NT2/D1 (cell line): ENCODE results near the gene TERT.

Experiments used
- DNase-seq: peaks from one replicate; pipeline ENCODE4 v3.0.0-alpha.2; 2011; ENCODE audit warnings: low read depth, low spot score
- H3K27me3 ChIP-seq: 2 replicates; pipeline ENCODE4 v1.6.0; 2011; ENCODE audit warnings: mild to moderate bottlenecking; ENCODE audit not compliant: insufficient read length, insufficient read depth
- H3K36me3 ChIP-seq: 2 replicates; pipeline ENCODE4 v1.6.1; 2011; ENCODE audit warnings: mild to moderate bottlenecking, low read length, mixed read lengths; ENCODE audit not compliant: insufficient read depth, insufficient read length
- H3K4me1 ChIP-seq: 2 replicates; pipeline ENCODE4 v1.5.1; 2011; ENCODE audit not compliant: insufficient read depth, insufficient read length
- H3K4me3 ChIP-seq: 2 replicates; pipeline ENCODE4 v1.5.1; 2011; ENCODE audit warnings: low read depth; ENCODE audit not compliant: insufficient read length
- H3K9ac ChIP-seq: 2 replicates; pipeline ENCODE4 v1.6.0; 2011; ENCODE audit warnings: low read depth; ENCODE audit not compliant: insufficient read length
- H3K9me3 ChIP-seq: 2 replicates; pipeline ENCODE4 v1.5.1; 2011; ENCODE audit warnings: mild to moderate bottlenecking, low read length; ENCODE audit not compliant: insufficient read depth
- SUZ12 ChIP-seq: IDR thresholded peaks from 2 replicates; pipeline ENCODE4 v1.6.1; 2011; ENCODE audit not compliant: insufficient read length, insufficient read depth; ENCODE audit errors: extremely low read depth
- YY1 ChIP-seq: IDR thresholded peaks from 2 replicates; pipeline ENCODE4 v1.6.1; 2011; ENCODE audit not compliant: insufficient read length, insufficient read depth
- ZNF274 ChIP-seq: IDR thresholded peaks from 2 replicates; pipeline ENCODE4 v1.6.1; 2011; ENCODE audit warnings: mild to moderate bottlenecking, low read depth, low read length

TERT gene

DNA sequence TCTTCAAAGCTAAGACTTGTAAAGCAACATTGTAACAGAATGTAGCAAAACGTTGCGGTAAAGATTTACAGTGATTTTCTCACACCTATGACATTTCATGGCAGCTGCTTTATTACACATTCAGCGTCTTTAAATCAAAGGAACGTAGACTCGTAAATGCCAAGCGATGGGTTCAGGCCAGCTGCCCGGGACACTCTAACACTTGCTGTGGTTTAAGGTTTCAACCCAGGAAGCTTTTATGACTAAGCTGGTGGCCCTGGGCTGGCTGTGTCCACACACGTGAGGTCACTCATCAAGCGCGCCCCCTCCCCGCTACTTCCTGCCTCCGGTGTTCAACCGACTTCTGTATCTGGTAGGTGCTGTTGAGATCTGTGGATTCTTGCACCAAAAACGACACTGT lies 67.2 kb downstream of the TERT start:
- DNase-seq: no peak
- H3K27me3 ChIP-seq: no peaks in the 10 kb centered on the region
- TF ChIP-seq ZNF274: no peak
- no peak overlapping the region for H3K9ac ChIP-seq
- no peak overlapping the region for H3K4me3 ChIP-seq
- peaks cover 8% of the 10 kb centered on the region for H3K4me1 ChIP-seq
- H3K9me3 ChIP-seq: no peaks in the 10 kb centered on the region
- no peaks in the 10 kb centered on the region for H3K36me3 ChIP-seq

DNA sequence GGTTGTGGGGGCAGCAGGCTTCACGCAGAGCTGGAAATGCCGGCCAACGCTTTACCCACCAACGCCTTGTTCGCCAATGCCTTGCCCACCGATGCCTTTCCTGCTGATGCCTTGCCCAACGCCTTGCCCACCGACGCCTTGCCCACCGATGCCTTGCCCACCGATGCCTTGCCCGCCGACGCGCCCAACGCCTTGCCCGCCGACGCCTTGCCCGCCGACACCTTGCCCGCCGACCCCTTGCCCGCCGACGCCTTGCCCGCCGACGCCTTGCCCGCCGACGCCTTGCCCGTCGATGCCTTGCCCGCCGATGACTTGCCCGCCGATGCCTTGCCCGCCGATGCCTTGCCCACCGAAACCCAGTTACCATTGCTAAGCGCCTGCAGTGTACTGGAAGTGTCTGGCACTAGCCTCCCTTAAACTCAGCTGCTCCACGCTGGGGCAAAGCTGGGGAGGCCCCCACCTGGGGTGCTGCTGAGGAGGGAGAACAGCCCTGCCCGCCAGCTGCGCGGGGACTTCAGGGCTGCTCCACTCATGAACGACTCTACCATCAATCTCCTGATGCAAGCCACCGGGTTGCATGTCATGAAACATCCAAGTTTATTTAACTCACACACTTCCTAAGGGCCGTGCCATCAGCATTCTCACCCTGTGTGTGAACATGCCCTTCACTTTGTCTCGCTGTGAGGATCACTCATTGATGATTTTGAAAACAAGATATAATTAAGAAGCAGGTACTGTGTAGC lies 67.9 kb downstream of the TERT start:
- no peaks in the 10 kb centered on the region for H3K9me3 ChIP-seq
- no peak overlapping the region for H3K4me3 ChIP-seq
- no peak for DNase-seq
- H3K36me3 ChIP-seq: no peaks in the 10 kb centered on the region
- TF ChIP-seq SUZ12 (no peak), YY1 (no peak), ZNF274 (no peak)
- H3K4me1 ChIP-seq: peaks cover 8% of the 10 kb centered on the region
- no peak overlapping the region for H3K9ac ChIP-seq
- H3K27me3 ChIP-seq: no peaks in the 10 kb centered on the region

DNA sequence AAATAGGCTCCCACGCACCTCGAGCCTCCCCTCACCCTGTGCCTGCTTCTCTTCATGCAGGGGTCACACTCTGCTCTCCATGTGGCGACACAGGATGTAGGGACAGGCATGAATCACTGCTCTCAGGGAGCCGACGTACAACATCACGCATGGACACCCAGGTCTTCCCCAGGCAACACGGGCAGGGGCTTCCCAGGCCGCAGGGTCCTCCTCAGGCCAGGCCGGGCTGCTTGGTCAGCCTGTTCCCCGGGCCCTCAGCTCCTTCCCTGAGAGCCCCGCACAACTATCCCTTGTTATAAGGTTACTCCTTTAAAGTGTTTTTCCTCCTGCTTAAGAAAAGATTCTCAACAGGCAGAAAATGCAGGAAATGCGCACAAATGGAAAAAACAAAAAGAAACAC lies 68.6 kb downstream of the TERT start:
- no peak overlapping the region for H3K4me3 ChIP-seq
- DNase-seq: no peak
- H3K27me3 ChIP-seq: no peaks in the 10 kb centered on the region
- H3K9ac ChIP-seq: no peak overlapping the region
- H3K4me1 ChIP-seq: peaks cover 8% of the 10 kb centered on the region
- no peaks in the 10 kb centered on the region for H3K9me3 ChIP-seq
- no peak for TF ChIP-seq ZNF274
- TF ChIP-seq SUZ12: no peak
- TF ChIP-seq YY1: no peak
- H3K36me3 ChIP-seq: no peaks in the 10 kb centered on the region

DNA sequence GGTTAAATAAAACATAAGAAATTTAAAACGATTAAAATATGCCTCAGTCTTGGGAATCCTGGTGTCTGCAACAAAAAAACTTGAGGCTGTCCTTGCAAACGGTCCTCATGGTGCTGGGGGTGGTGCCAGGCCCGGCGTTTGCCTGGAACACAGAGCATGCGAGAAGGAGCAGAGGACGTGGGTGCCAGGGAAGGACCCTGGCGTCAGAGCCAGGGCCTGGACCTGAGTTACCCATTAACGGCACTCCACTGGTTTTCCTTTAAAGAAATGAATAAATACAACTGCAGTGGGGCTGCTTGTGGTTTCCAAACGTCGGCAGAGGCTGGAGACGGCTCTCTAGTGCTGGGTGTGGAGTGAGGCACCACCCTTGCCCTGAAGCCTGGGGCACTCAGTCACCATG lies 69.8 kb downstream of the TERT start, which contains the start of gene SLC6A18:
Gene SLC6A18 (plus strand): TSS at position 301 of the 400 bp plus-strand sequence. CDS start 97 bp downstream, at position 398.
- Histone ChIP-seq H3K9me3 (no peaks in the 10 kb centered on the region), H3K27me3 (no peaks in the 10 kb centered on the region), H3K4me1 (peaks cover 2% of the 10 kb centered on the region), H3K4me3 (no peak within 1 kb of the TSS), H3K9ac (peak within 1 kb of the TSS; percentile 32), H3K36me3 (no peaks in the 10 kb centered on the region)
- TF ChIP-seq SUZ12: no peak
- no peak for DNase-seq

DNA sequence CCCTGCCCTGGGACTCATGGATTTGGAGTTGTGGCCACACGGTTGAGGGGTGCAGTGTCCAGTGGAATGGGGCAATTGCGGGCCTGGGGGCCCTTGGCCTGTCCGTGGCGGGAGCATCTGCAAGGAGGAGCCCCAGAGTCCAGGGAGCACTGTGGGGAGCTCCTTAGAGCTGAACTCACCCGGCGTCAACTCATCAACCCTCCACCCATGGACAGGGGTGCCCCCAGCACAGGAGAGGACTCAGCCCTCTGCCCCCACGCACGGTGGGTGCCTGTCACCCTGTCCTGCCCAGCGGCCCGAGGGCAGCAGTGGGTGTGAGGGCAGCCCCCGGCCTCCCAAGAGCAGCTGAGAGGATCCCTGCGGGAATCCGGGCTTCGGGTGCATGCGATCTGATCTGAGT lies 70.2 kb downstream of the TERT start:
- no peaks in the 10 kb centered on the region for H3K4me1 ChIP-seq
- TF ChIP-seq ZNF274: no peak
- TF ChIP-seq YY1: no peak
- no peak for TF ChIP-seq SUZ12
- H3K9me3 ChIP-seq: no peaks in the 10 kb centered on the region
- H3K9ac ChIP-seq: no peak overlapping the region
- H3K36me3 ChIP-seq: no peaks in the 10 kb centered on the region
- no peak overlapping the region for H3K4me3 ChIP-seq
- no peaks in the 10 kb centered on the region for H3K27me3 ChIP-seq
- DNase-seq: no peak

DNA sequence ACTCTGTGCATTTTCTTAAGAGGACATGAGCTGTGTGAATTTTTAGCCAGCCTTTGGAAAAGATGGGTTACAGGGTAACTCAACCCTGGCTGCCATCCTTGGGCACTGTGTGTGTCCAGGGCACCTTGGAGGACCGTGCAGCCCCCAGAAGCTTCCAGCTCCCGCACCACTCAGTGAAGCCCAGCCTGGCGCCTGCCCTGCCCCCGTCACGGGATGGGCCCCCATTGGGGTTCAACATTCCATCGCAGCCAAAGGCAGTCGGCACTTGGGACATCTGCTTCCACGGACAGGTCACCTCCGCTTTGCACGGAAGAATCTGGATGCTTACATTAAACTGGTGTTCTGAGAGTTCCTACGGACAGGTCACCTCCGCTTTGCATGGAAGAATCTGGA lies 71.6 kb downstream of the TERT start:
- DNase-seq: no peak
- H3K4me1 ChIP-seq: no peaks in the 10 kb centered on the region
- H3K27me3 ChIP-seq: no peaks in the 10 kb centered on the region
- H3K4me3 ChIP-seq: no peak overlapping the region
- H3K9ac ChIP-seq: no peak overlapping the region
- TF ChIP-seq ZNF274 (no peak), SUZ12 (no peak), YY1 (no peak)
- no peaks in the 10 kb centered on the region for H3K36me3 ChIP-seq
- no peaks in the 10 kb centered on the region for H3K9me3 ChIP-seq

DNA sequence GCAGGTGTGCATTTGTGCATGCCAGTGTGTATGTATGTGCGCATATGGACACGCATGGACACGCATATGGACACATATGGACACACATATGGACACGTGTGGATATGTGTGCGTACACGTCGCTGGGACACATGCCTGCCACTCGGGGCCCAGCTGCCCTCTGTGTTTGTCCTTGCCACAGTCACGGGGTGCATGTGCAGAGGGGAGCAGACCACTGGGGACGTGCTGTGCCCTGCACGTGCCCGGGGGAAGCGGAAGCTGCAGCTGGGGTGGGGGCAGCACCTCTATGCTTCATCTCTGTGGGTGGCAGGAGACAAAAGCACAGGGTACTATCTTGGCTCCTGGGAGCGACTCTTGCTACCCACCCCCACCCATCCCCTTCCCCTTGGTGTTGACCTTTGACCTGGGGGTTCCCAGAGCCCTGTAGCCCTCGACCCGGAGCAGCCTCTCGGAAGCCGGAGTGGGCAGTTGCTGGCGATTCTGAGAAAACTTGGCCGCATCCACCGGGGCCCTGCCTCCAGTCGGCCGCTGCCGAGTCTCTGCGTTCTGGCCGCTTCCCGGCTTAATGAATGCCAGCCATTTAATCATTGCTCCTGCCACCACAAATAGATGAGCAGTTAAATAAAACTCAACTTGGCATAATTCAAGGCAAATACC lies 72.1 kb downstream of the TERT start:
- DNase-seq: no peak
- H3K4me1 ChIP-seq: no peaks in the 10 kb centered on the region
- H3K9ac ChIP-seq: no peak overlapping the region
- no peaks in the 10 kb centered on the region for H3K9me3 ChIP-seq
- no peaks in the 10 kb centered on the region for H3K36me3 ChIP-seq
- TF ChIP-seq SUZ12: no peak
- no peaks in the 10 kb centered on the region for H3K27me3 ChIP-seq
- no peak overlapping the region for H3K4me3 ChIP-seq
